ENCODE measurements around the gene BRD9. TPM values are rescaled to one million over a fixed set of nuclear protein-coding genes. Genes with fewer than 3 reads are reported as not detected.
A peak's percentile ranks its signal among the peaks of the same experiment; 100 is the strongest.

The BRD9 gene
- total and polyA plus RNA-seq, 5 experiments from 2014 or later: 10.4 to 79.4 (median 15.4) TPM

GRCh38 chr5:888638-889035 is 4.0 kb downstream of the BRD9 start:
- Mint-ChIP-seq H3K36me3 (peaks cover 0 to 67% (median 11%) of the 10 kb centered on the region in 3 donors), H3K27ac (no peak overlapping the region), H3K27me3 (no peaks in the 10 kb centered on the region), H3K4me1 (peaks cover 6 to 44% (median 26%) of the 10 kb centered on the region in 4 donors), H3K9me3 (no peaks in the 10 kb centered on the region), H3K4me3 (peak overlapping the region in 1 of 10 donors; percentile 22)
- no peak for DNase-seq
- POLR2A ChIA-PET: no interaction called here
- no peak for ATAC-seq

- H3K4me1 Mint-ChIP-seq: peaks cover 10 to 46% (median 28%) of the 10 kb centered on the region in 4 donors
- H3K27me3 Mint-ChIP-seq: no peaks in the 10 kb centered on the region
- POLR2A ChIA-PET: no interaction called here
- no peak overlapping the region for H3K27ac Mint-ChIP-seq
- peaks cover 0 to 1% (median 0%) of the 10 kb centered on the region in 9 donors for H3K9me3 Mint-ChIP-seq
- no peak for DNase-seq
- H3K4me3 Mint-ChIP-seq: no peak overlapping the region
- no peak for ATAC-seq
- peaks cover 1 to 72% (median 15%) of the 10 kb centered on the region in 3 donors for H3K36me3 Mint-ChIP-seq
Observed at GRCh38 chr5:887947-888637, 4.5 kb downstream of the BRD9 start.

- no peak for ATAC-seq
- POLR2A ChIA-PET: no interaction called here
- DNase-seq: no peak
- Mint-ChIP-seq H3K4me1 (peaks cover 21 to 58% (median 39%) of the 10 kb centered on the region in 4 donors), H3K4me3 (peak overlapping the region in 1 of 10 donors; percentile 20), H3K9me3 (peaks cover 0 to 13% (median 2%) of the 10 kb centered on the region in 9 donors), H3K27me3 (no peaks in the 10 kb centered on the region), H3K27ac (no peak overlapping the region), H3K36me3 (peaks cover 14 to 85% (median 28%) of the 10 kb centered on the region in 3 donors)
Observed at GRCh38 chr5:886716-887325, 5.8 kb downstream of the BRD9 start.

- POLR2A ChIA-PET: interaction anchor here (0.6 kb wide), 1 partner anchor 121 kb away, joined by 3 read pairs; no protein-coding TSS in a partner anchor
- no peak for ATAC-seq
- DNase-seq: no peak
- no peak overlapping the region for H3K4me3 Mint-ChIP-seq
- peak overlapping the region in 1 of 10 donors; percentile 50 for H3K27ac Mint-ChIP-seq
- peaks cover 0 to 13% (median 2%) of the 10 kb centered on the region in 9 donors for H3K9me3 Mint-ChIP-seq
- peaks cover 18 to 87% (median 35%) of the 10 kb centered on the region in 3 donors for H3K36me3 Mint-ChIP-seq
- no peaks in the 10 kb centered on the region for H3K27me3 Mint-ChIP-seq
- peaks cover 19 to 57% (median 36%) of the 10 kb centered on the region in 4 donors for H3K4me1 Mint-ChIP-seq
Observed at GRCh38 chr5:886036-886435, 6.6 kb downstream of the BRD9 start.

- no peaks in the 10 kb centered on the region for H3K27me3 Mint-ChIP-seq
- peaks cover 18 to 88% (median 38%) of the 10 kb centered on the region in 3 donors for H3K36me3 Mint-ChIP-seq
- DNase-seq (no peak), ATAC-seq (no peak)
- peak overlapping the region in 1 of 10 donors; percentile 16 for H3K27ac Mint-ChIP-seq
- H3K4me1 Mint-ChIP-seq: peaks cover 19 to 52% (median 31%) of the 10 kb centered on the region in 4 donors
- POLR2A ChIA-PET: no interaction called here
- H3K9me3 Mint-ChIP-seq: peaks cover 0 to 13% (median 2%) of the 10 kb centered on the region in 9 donors
- H3K4me3 Mint-ChIP-seq: no peak overlapping the region
Observed at GRCh38 chr5:885529-885928, 7.1 kb downstream of the BRD9 start.

- Mint-ChIP-seq H3K27me3 (no peaks in the 10 kb centered on the region), H3K36me3 (peaks cover 18 to 86% (median 38%) of the 10 kb centered on the region in 3 donors), H3K27ac (peak overlapping the region in 1 of 10 donors; percentile 16), H3K9me3 (peaks cover 0 to 13% (median 2%) of the 10 kb centered on the region in 9 donors), H3K4me1 (peaks cover 19 to 48% (median 28%) of the 10 kb centered on the region in 4 donors), H3K4me3 (no peak overlapping the region)
- DNase-seq (no peak), ATAC-seq (no peak)
- POLR2A ChIA-PET: no interaction called here
Observed at GRCh38 chr5:885127-885442, 7.5 kb downstream of the BRD9 start.

GRCh38 chr5:884345-885126 is 8.1 kb downstream of the BRD9 start:
- Mint-ChIP-seq H3K27ac (peak overlapping the region in 1 of 10 donors; percentile 40), H3K4me3 (no peak overlapping the region), H3K9me3 (peaks cover 0 to 13% (median 2%) of the 10 kb centered on the region in 9 donors), H3K27me3 (no peaks in the 10 kb centered on the region), H3K36me3 (peaks cover 18 to 83% (median 38%) of the 10 kb centered on the region in 3 donors), H3K4me1 (peaks cover 19 to 44% (median 27%) of the 10 kb centered on the region in 4 donors)
- DNase-seq: no peak
- POLR2A ChIA-PET: no interaction called here
- no peak for ATAC-seq

- peaks cover 18 to 74% (median 38%) of the 10 kb centered on the region in 3 donors for H3K36me3 Mint-ChIP-seq
- peak overlapping the region in 3 of 10 donors; percentile 21 to 80 (median 70) for H3K27ac Mint-ChIP-seq
- H3K4me1 Mint-ChIP-seq: peaks cover 19 to 36% (median 26%) of the 10 kb centered on the region in 4 donors
- no peaks in the 10 kb centered on the region for H3K27me3 Mint-ChIP-seq
- no peak for DNase-seq
- POLR2A ChIA-PET: interaction anchor here (1.2 kb wide), 1 partner anchor 9 kb away, joined by 5 read pairs; the partner anchor contains the start of genes BRD9 and TRIP13
- H3K9me3 Mint-ChIP-seq: peaks cover 0 to 13% (median 2%) of the 10 kb centered on the region in 9 donors
- no peak for ATAC-seq
- no peak overlapping the region for H3K4me3 Mint-ChIP-seq
Observed at GRCh38 chr5:883475-884181, 9.0 kb downstream of the BRD9 start.

- ATAC-seq (peak in 1 of 2 donors; percentile 23), DNase-seq (no peak)
- POLR2A ChIA-PET: interaction anchor here (1.2 kb wide), 1 partner anchor 10 kb away, joined by 5 read pairs; the partner anchor contains the start of genes BRD9 and TRIP13
- H3K27me3 Mint-ChIP-seq: no peaks in the 10 kb centered on the region
- H3K9me3 Mint-ChIP-seq: peaks cover 0 to 13% (median 2%) of the 10 kb centered on the region in 9 donors
- H3K36me3 Mint-ChIP-seq: peaks cover 18 to 71% (median 42%) of the 10 kb centered on the region in 3 donors
- H3K4me1 Mint-ChIP-seq: peaks cover 21 to 28% (median 24%) of the 10 kb centered on the region in 4 donors
- peak overlapping the region in 7 of 10 donors; percentile 4 to 76 (median 30) for H3K4me3 Mint-ChIP-seq
- H3K27ac Mint-ChIP-seq: peak overlapping the region; percentile 6 to 94 (median 82)
Observed at GRCh38 chr5:882253-883183, 10.1 kb downstream of the BRD9 start.

GRCh38 chr5:881551-881935 is 11.1 kb downstream of the BRD9 start:
- Mint-ChIP-seq H3K27me3 (no peaks in the 10 kb centered on the region), H3K9me3 (peaks cover 0 to 13% (median 2%) of the 10 kb centered on the region in 9 donors), H3K27ac (peak overlapping the region in 2 of 10 donors; percentile 74 to 94), H3K4me3 (no peak overlapping the region), H3K36me3 (peaks cover 18 to 71% (median 42%) of the 10 kb centered on the region in 3 donors), H3K4me1 (peaks cover 17 to 26% (median 22%) of the 10 kb centered on the region in 4 donors)
- POLR2A ChIA-PET: no interaction called here
- ATAC-seq (no peak), DNase-seq (no peak)

GRCh38 chr5:880816-881550 is 11.6 kb downstream of the BRD9 start:
- peaks cover 18 to 70% (median 43%) of the 10 kb centered on the region in 3 donors for H3K36me3 Mint-ChIP-seq
- POLR2A ChIA-PET: no interaction called here
- H3K4me1 Mint-ChIP-seq: peaks cover 17 to 26% (median 21%) of the 10 kb centered on the region in 4 donors
- ATAC-seq (no peak), DNase-seq (no peak)
- H3K9me3 Mint-ChIP-seq: peaks cover 0 to 13% (median 2%) of the 10 kb centered on the region in 9 donors
- no peak overlapping the region for H3K4me3 Mint-ChIP-seq
- H3K27ac Mint-ChIP-seq: peak overlapping the region in 1 of 10 donors; percentile 94
- H3K27me3 Mint-ChIP-seq: no peaks in the 10 kb centered on the region
